ENCODE measurements around the gene DYRK3. TPM values are rescaled to one million over a fixed set of nuclear protein-coding genes. Genes with fewer than 3 reads are reported as not detected.

Gene DYRK3
- total and polyA plus RNA-seq, 2 donors (not counting 1 experiment from before 2014, with no cell fraction given) = 10.2 to 38.5 TPM

DNA sequence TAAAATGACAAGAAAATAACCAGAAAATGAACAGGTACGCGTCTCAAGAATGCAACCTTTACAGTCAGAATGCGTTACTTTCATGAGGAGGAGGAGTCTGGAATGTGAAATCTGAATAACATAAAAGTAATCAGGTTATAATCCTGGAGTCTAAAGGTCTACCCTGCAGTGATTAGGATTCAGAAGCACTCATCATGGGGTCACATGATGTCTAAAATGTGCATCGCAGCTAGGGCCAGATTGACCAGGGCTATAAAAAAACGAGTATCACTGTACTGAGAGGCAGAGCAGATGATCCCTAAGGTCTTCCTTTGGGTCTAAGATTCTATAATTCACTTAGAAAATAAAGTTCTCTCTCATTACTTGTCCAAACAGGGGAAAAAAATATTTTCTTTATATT is 30.5 kb upstream of the DYRK3 start:
- no peaks in the 10 kb centered on the region for H3K4me1 ChIP-seq (ENCODE audit: control insufficient read depth, extremely low read depth, insufficient read depth, low read length)
- no peaks in the 10 kb centered on the region for H4K20me1 ChIP-seq (ENCODE audit: control insufficient read depth, extremely low read depth, insufficient read depth, low read length)
- no peak overlapping the region for H3K27ac ChIP-seq (ENCODE audit: insufficient read depth, low read length)
- no peak overlapping the region for H2AFZ ChIP-seq (ENCODE audit: low read length)
- no peak for DNase-seq (ENCODE audit: low read depth in 2 of 2)
- no peak overlapping the region for H3K9ac ChIP-seq (ENCODE audit: insufficient read depth, low read length)
- no peaks in the 10 kb centered on the region for H3K9me3 ChIP-seq (ENCODE audit: control insufficient read depth, insufficient read depth, low read depth, low read length)
- H3K79me2 ChIP-seq (ENCODE audit: control insufficient read depth, insufficient read depth, low read length) = no peaks in the 10 kb centered on the region
- no peak overlapping the region for H3K4me2 ChIP-seq (ENCODE audit: extremely low read depth, insufficient read depth, low read length)
- H3K36me3 ChIP-seq (ENCODE audit: control insufficient read depth, insufficient read depth, low read length) = peaks cover 12% of the 10 kb centered on the region
- TF ChIP-seq, protein P1, sequence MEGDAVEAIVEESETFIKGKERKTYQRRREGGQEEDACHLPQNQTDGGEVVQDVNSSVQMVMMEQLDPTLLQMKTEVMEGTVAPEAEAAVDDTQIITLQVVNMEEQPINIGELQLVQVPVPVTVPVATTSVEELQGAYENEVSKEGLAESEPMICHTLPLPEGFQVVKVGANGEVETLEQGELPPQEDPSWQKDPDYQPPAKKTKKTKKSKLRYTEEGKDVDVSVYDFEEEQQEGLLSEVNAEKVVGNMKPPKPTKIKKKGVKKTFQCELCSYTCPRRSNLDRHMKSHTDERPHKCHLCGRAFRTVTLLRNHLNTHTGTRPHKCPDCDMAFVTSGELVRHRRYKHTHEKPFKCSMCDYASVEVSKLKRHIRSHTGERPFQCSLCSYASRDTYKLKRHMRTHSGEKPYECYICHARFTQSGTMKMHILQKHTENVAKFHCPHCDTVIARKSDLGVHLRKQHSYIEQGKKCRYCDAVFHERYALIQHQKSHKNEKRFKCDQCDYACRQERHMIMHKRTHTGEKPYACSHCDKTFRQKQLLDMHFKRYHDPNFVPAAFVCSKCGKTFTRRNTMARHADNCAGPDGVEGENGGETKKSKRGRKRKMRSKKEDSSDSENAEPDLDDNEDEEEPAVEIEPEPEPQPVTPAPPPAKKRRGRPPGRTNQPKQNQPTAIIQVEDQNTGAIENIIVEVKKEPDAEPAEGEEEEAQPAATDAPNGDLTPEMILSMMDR (conservative IDR thresholded peaks at IDR 0.05 in 1 of 2, IDR thresholded peaks at IDR 0.05 in 1 of 2; ENCODE audit: low read depth in 1 of 2, low read length in 2 of 2) = no peak
- no peak for TF ChIP-seq EZH2 (IDR thresholded peaks at IDR 0.05; ENCODE audit: low read length, missing control alignments)
- H3K4me3 ChIP-seq (replicated peaks in 1 of 4; ENCODE audit: control extremely low read depth in 1 of 4, insufficient read depth in 1 of 4, low read depth in 3 of 4, low read length in 4 of 4) = no peak overlapping the region
- no peaks in the 10 kb centered on the region for H3K27me3 ChIP-seq (ENCODE audit: control insufficient read depth, insufficient read depth, low read length)

DNA sequence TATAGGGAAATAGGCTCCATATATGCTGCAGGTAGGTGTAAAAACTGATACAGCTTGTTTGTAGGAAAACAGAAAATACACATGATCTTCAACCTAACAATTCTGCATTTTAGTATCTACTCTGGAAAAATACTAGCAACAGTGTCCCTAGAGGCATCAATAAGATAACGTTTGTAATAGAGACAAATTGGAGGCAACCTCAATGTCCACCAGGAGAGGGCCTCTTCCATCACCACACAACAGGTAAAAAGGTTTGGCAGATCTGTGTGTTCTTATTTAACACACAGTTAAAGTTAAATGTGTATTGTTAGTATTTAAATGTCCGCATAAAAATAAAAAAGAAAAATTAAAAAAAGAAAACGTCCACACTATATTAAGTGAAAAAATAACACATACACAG is 28.5 kb upstream of the DYRK3 start:
- Histone ChIP-seq H3K4me1 (ENCODE audit: control insufficient read depth, extremely low read depth, insufficient read depth, low read length) (peaks cover 2% of the 10 kb centered on the region), H3K4me3 (replicated peaks in 1 of 4; ENCODE audit: control extremely low read depth in 1 of 4, insufficient read depth in 1 of 4, low read depth in 3 of 4, low read length in 4 of 4) (no peak overlapping the region), H3K79me2 (ENCODE audit: control insufficient read depth, insufficient read depth, low read length) (peaks cover 7% of the 10 kb centered on the region), H3K27ac (ENCODE audit: insufficient read depth, low read length) (no peak overlapping the region), H3K9me3 (ENCODE audit: control insufficient read depth, insufficient read depth, low read depth, low read length) (no peaks in the 10 kb centered on the region), H3K4me2 (ENCODE audit: extremely low read depth, insufficient read depth, low read length) (no peak overlapping the region), H2AFZ (ENCODE audit: low read length) (no peak overlapping the region), H3K36me3 (ENCODE audit: control insufficient read depth, insufficient read depth, low read length) (peaks cover 10% of the 10 kb centered on the region), H3K9ac (ENCODE audit: insufficient read depth, low read length) (no peak overlapping the region), H3K27me3 (ENCODE audit: control insufficient read depth, insufficient read depth, low read length) (no peaks in the 10 kb centered on the region), H4K20me1 (ENCODE audit: control insufficient read depth, extremely low read depth, insufficient read depth, low read length) (no peaks in the 10 kb centered on the region)
- TF ChIP-seq EZH2 (IDR thresholded peaks at IDR 0.05; ENCODE audit: low read length, missing control alignments) = no peak
- TF ChIP-seq, protein P1 (conservative IDR thresholded peaks at IDR 0.05 in 1 of 2, IDR thresholded peaks at IDR 0.05 in 1 of 2; ENCODE audit: low read depth in 1 of 2, low read length in 2 of 2) = peak; percentile 34 to 51
- peak in 1 of 2 donors; percentile 32 for DNase-seq (ENCODE audit: low read depth in 2 of 2)

DNA sequence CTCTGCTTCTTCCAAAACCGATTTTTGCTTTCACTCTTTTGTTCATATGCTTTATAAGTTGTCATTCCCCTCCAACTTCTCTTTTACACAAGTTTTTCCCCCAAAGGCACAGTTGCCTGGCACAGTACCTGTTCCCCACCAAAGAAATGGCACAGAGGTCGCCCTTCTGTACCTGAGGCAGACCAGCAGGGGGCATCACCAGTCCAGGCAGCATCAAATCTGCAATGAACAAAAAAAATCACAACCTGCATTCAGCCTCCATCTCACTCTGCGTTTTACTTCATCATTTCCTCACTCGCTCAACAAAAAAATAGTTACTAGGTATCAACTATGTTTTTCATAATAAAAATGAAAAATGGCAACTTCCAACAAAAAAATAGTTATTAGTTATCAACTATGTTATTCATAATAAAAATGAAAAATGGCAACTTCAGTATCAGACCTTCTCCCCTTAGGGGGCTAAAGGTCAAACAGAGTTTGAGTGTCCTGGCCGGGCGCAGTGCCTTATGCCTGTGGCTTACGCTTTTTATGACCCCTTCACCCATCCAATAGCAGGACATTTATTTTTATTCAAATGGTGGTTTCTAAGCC is 27.1 kb upstream of the DYRK3 start:
- H3K79me2 ChIP-seq (ENCODE audit: control insufficient read depth, insufficient read depth, low read length) = peaks cover 9% of the 10 kb centered on the region
- no peak overlapping the region for H3K4me3 ChIP-seq (replicated peaks in 1 of 4; ENCODE audit: control extremely low read depth in 1 of 4, insufficient read depth in 1 of 4, low read depth in 3 of 4, low read length in 4 of 4)
- no peaks in the 10 kb centered on the region for H3K9me3 ChIP-seq (ENCODE audit: control insufficient read depth, insufficient read depth, low read depth, low read length)
- H4K20me1 ChIP-seq (ENCODE audit: control insufficient read depth, extremely low read depth, insufficient read depth, low read length) = no peaks in the 10 kb centered on the region
- H3K4me1 ChIP-seq (ENCODE audit: control insufficient read depth, extremely low read depth, insufficient read depth, low read length) = peaks cover 2% of the 10 kb centered on the region
- peaks cover 2% of the 10 kb centered on the region for H3K36me3 ChIP-seq (ENCODE audit: control insufficient read depth, insufficient read depth, low read length)
- H3K27me3 ChIP-seq (ENCODE audit: control insufficient read depth, insufficient read depth, low read length) = no peaks in the 10 kb centered on the region
- peak in 1 of 2 donors; percentile 41 for DNase-seq (ENCODE audit: low read depth in 2 of 2)
- H3K27ac ChIP-seq (ENCODE audit: insufficient read depth, low read length) = no peak overlapping the region
- TF ChIP-seq, protein P1 (conservative IDR thresholded peaks at IDR 0.05 in 1 of 2, IDR thresholded peaks at IDR 0.05 in 1 of 2; ENCODE audit: low read depth in 1 of 2, low read length in 2 of 2) = peak; percentile 69 to 81
- no peak for TF ChIP-seq EZH2 (IDR thresholded peaks at IDR 0.05; ENCODE audit: low read length, missing control alignments)
- no peak overlapping the region for H3K4me2 ChIP-seq (ENCODE audit: extremely low read depth, insufficient read depth, low read length)
- no peak overlapping the region for H3K9ac ChIP-seq (ENCODE audit: insufficient read depth, low read length)
- no peak overlapping the region for H2AFZ ChIP-seq (ENCODE audit: low read length)
